ENCODE results near the gene TIMM23. TPM values are rescaled to one million over a fixed set of nuclear protein-coding genes. Genes with fewer than 3 reads are reported as not detected.
"Not testable (repeated sequence)": the region's sequence is repeated elsewhere in the genome, so short reads cannot be mapped to it uniquely, and the experiment has no call there.

The TIMM23 gene
- total RNA-seq, 1 donor from 2014 or later: 93.2 TPM

DNA sequence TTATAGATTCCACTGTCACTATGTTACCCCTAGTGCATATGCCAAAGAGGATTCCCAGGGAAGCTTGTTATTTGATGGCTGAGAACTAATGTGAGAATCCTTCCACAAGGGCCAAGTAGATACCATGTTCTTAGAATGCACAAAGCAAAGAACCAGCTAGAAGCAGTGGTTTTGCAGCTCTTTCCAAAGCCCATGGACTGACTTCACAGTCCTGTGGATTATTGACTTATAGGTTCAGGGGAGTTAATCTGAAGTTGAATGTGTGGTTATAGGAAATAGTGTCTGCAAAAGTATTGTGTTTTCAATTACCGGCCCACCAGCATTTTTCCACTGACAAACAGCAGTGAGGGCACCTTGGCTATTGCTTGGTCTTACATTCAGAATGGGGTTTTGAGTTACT is 28.2 kb downstream of the TIMM23 start:
- H4K20me1 ChIP-seq (ENCODE audit: insufficient read depth, low read length): peaks cover 38% of the 10 kb centered on the region
- H3K27me3 ChIP-seq (ENCODE audit: insufficient read depth, low read length): no peaks in the 10 kb centered on the region
- FAIRE-seq (no peak), DNase-seq (ENCODE audit: low read depth) (no peak)
- Mint-ChIP-seq H3K4me3 (ENCODE audit: unreplicated experiment) (no peak overlapping the region), H3K27me3 (ENCODE audit: low read depth, unreplicated experiment) (no peaks in the 10 kb centered on the region), H3K36me3 (ENCODE audit: low read depth, unreplicated experiment) (peaks cover 11% of the 10 kb centered on the region), H3K27ac (ENCODE audit: unreplicated experiment) (no peak overlapping the region), H3K4me1 (ENCODE audit: low read depth, unreplicated experiment) (peaks cover 8% of the 10 kb centered on the region), H3K9me3 (ENCODE audit: unreplicated experiment) (no peaks in the 10 kb centered on the region)
- H3K27ac ChIP-seq (ENCODE audit: low read depth, low read length): no peak overlapping the region
- no peak overlapping the region for H3K4me3 ChIP-seq (ENCODE audit: insufficient read depth, low read depth, low read length)
- no peaks in the 10 kb centered on the region for H3K9me3 ChIP-seq (ENCODE audit: insufficient read depth, low read depth, low read length)
- H3K36me3 ChIP-seq (ENCODE audit: insufficient read depth, low read length): peaks cover 35% of the 10 kb centered on the region
- no peaks in the 10 kb centered on the region for H3K4me1 ChIP-seq (ENCODE audit: insufficient read depth, low read length)
- TF ChIP-seq EZH2 (IDR thresholded peaks at IDR 0.05; ENCODE audit: insufficient read depth, low read length): no peak
- TF ChIP-seq, protein P1, sequence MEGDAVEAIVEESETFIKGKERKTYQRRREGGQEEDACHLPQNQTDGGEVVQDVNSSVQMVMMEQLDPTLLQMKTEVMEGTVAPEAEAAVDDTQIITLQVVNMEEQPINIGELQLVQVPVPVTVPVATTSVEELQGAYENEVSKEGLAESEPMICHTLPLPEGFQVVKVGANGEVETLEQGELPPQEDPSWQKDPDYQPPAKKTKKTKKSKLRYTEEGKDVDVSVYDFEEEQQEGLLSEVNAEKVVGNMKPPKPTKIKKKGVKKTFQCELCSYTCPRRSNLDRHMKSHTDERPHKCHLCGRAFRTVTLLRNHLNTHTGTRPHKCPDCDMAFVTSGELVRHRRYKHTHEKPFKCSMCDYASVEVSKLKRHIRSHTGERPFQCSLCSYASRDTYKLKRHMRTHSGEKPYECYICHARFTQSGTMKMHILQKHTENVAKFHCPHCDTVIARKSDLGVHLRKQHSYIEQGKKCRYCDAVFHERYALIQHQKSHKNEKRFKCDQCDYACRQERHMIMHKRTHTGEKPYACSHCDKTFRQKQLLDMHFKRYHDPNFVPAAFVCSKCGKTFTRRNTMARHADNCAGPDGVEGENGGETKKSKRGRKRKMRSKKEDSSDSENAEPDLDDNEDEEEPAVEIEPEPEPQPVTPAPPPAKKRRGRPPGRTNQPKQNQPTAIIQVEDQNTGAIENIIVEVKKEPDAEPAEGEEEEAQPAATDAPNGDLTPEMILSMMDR (IDR thresholded peaks at IDR 0.05; ENCODE audit: insufficient read depth, low read depth, low read length): no peak
- H2AFZ ChIP-seq (ENCODE audit: low read depth, low read length): no peak overlapping the region
- H3K79me2 ChIP-seq (ENCODE audit: insufficient read depth, low read length): peaks cover 32% of the 10 kb centered on the region
- no peak overlapping the region for H3K4me2 ChIP-seq (ENCODE audit: low read length)
- no peak overlapping the region for H3K9ac ChIP-seq (ENCODE audit: low read length)

DNA sequence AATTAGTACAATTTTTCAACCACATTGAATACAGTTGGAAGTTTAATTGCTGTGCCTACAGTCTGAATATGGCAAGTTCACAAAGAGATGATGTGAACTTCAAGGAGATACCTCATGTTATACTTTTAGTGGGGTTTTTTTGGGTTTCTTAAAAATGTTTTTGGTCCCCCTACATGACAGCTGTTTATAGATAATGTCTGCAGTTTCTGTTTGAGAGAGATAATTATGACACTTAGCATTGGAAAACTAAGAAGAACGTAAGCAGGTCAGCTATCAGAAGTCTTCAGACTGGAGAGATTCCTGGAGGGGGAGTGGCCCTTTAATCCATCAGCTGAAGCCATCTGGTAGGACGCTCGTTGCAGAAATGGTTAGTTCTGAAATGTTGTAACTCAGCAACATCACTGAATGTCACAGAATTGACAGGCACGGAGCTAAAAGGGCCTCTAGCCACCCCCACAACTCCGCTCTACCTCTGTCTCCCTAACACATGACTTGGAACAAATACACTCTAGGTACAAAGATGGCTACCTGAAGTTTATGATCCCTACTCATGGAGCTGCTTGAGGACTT is 29.0 kb downstream of the TIMM23 start:
- H3K27me3 ChIP-seq (ENCODE audit: insufficient read depth, low read length): no peaks in the 10 kb centered on the region
- H2AFZ ChIP-seq (ENCODE audit: low read depth, low read length): no peak overlapping the region
- no peaks in the 10 kb centered on the region for H3K9me3 Mint-ChIP-seq (ENCODE audit: unreplicated experiment)
- no peak overlapping the region for H3K9ac ChIP-seq (ENCODE audit: low read length)
- peaks cover 43% of the 10 kb centered on the region for H4K20me1 ChIP-seq (ENCODE audit: insufficient read depth, low read length)
- no peaks in the 10 kb centered on the region for H3K9me3 ChIP-seq (ENCODE audit: insufficient read depth, low read depth, low read length)
- no peak overlapping the region for H3K27ac ChIP-seq (ENCODE audit: low read depth, low read length)
- no peak overlapping the region for H3K4me3 ChIP-seq (ENCODE audit: insufficient read depth, low read depth, low read length)
- H3K36me3 Mint-ChIP-seq (ENCODE audit: low read depth, unreplicated experiment): peaks cover 11% of the 10 kb centered on the region
- H3K4me1 ChIP-seq (ENCODE audit: insufficient read depth, low read length): peaks cover 3% of the 10 kb centered on the region
- peaks cover 39% of the 10 kb centered on the region for H3K36me3 ChIP-seq (ENCODE audit: insufficient read depth, low read length)
- no peak overlapping the region for H3K4me3 Mint-ChIP-seq (ENCODE audit: unreplicated experiment)
- DNase-seq (ENCODE audit: low read depth) (no peak), FAIRE-seq (no peak)
- peaks cover 9% of the 10 kb centered on the region for H3K4me1 Mint-ChIP-seq (ENCODE audit: low read depth, unreplicated experiment)
- peaks cover 33% of the 10 kb centered on the region for H3K79me2 ChIP-seq (ENCODE audit: insufficient read depth, low read length)
- TF ChIP-seq, protein P1 (IDR thresholded peaks at IDR 0.05; ENCODE audit: insufficient read depth, low read depth, low read length): no peak
- no peak for TF ChIP-seq EZH2 (IDR thresholded peaks at IDR 0.05; ENCODE audit: insufficient read depth, low read length)
- H3K27ac Mint-ChIP-seq (ENCODE audit: unreplicated experiment): no peak overlapping the region
- no peaks in the 10 kb centered on the region for H3K27me3 Mint-ChIP-seq (ENCODE audit: low read depth, unreplicated experiment)
- H3K4me2 ChIP-seq (ENCODE audit: low read length): no peak overlapping the region

DNA sequence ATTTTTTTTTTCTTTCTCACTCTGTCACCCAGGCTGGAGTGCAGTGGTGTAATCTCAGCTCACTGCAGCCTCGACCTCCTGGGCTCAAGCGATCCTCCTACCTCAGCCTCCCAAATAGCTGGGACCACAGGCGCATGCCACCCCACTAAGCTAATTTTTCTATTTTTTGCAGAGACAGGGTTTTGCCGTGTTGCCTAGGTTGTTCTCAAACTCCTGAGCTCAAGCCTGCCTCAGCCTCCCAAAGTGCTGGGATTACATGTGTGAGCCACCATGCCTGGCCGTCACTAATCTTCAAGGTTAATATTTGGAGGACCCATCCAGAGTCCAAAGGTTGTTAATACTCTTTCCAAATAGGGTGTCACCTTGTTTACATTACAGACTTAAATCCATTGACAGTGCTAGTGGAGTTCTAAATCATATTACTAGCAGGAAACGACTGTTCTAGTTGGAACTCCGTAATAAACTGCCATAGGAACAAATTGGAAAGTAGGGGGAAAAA is 29.9 kb downstream of the TIMM23 start:
- not testable (repeated sequence) for H3K9me3 Mint-ChIP-seq (ENCODE audit: unreplicated experiment); H3K4me2 ChIP-seq (ENCODE audit: low read length); H3K27ac Mint-ChIP-seq (ENCODE audit: unreplicated experiment); DNase-seq (ENCODE audit: low read depth); H3K9ac ChIP-seq (ENCODE audit: low read length); FAIRE-seq; H3K4me1 ChIP-seq (ENCODE audit: insufficient read depth, low read length); H3K27me3 ChIP-seq (ENCODE audit: insufficient read depth, low read length); H3K9me3 ChIP-seq (ENCODE audit: insufficient read depth, low read depth, low read length); H2AFZ ChIP-seq (ENCODE audit: low read depth, low read length); H3K27ac ChIP-seq (ENCODE audit: low read depth, low read length); H3K27me3 Mint-ChIP-seq (ENCODE audit: low read depth, unreplicated experiment); H3K4me3 ChIP-seq (ENCODE audit: insufficient read depth, low read depth, low read length); H3K4me3 Mint-ChIP-seq (ENCODE audit: unreplicated experiment)
- H3K36me3 Mint-ChIP-seq (ENCODE audit: low read depth, unreplicated experiment): peaks cover 11% of the 10 kb centered on the region
- peaks cover 14% of the 10 kb centered on the region for H3K4me1 Mint-ChIP-seq (ENCODE audit: low read depth, unreplicated experiment)
- Histone ChIP-seq H4K20me1 (ENCODE audit: insufficient read depth, low read length) (peaks cover 53% of the 10 kb centered on the region), H3K79me2 (ENCODE audit: insufficient read depth, low read length) (peaks cover 30% of the 10 kb centered on the region), H3K36me3 (ENCODE audit: insufficient read depth, low read length) (peaks cover 39% of the 10 kb centered on the region)

Measured in astrocyte (in vitro differentiated cells and primary cell).